Measurements from ENCODE around the gene PRR35. TPM values are rescaled to one million over a fixed set of nuclear protein-coding genes. Genes with fewer than 3 reads are reported as not detected.
A peak's percentile ranks its signal among the peaks of the same experiment; 100 is the strongest.

PRR35 gene
- polyA plus RNA-seq, 4 donors: 8.2 to 20.3 (median 16.6) TPM

DNA sequence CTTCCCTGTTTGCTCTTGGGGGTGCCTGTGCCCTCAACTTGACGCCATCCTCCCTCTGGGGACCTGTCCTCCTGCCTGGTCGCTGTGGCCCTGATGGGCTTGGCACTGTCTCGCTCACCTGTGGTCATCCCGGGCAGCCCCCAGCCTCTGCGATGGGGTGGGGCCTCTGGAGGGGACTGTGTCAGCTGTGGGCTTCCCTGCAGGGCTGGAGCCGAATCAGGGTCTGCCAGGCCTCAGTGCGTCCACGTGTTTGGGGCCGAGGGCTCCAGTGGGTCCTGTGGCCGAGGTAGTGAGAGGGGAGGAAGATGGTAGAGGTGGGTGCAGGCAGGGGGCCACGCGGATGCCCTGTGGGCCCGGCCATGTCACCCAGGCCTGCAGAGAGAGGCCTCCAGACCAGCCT, 17.6 kb downstream of the PRR35 start:
- no peak for DNase-seq (ENCODE audit: low read depth in 4 of 4, low spot score in 2 of 4)

DNA sequence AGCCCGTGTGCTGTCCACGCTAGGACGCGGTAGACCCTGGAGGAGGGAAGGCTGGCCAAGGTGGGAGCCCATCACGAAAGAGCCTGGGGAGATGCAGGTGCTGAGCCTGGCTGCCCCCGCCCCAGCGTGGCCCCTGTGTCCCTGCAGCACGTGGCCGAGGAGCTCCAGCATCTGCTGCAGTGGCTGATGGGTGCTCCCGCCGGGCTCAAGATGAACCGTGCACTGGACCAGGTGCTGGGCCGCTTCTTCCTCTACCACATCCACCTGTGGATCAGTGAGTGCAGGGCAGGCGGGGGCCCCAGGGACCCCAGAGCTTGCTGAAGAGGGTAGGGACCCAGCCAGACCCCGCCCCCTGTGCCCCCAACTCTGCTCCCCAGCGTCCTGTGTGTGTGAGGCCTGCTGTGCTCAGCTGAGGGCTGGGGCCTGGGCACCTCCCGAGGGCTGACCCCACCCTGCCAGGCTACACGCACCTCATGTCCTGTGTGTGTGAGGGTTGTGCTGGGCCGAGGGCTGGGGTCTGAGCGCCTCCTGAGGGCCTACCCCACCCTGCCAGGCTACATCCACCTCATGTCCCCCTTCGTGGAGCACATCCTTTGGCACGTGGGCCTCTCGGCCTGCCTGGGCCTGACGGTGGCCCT, 18.2 kb downstream of the PRR35 start:
- DNase-seq (ENCODE audit: low read depth in 4 of 4, low spot score in 2 of 4): no peak

DNA sequence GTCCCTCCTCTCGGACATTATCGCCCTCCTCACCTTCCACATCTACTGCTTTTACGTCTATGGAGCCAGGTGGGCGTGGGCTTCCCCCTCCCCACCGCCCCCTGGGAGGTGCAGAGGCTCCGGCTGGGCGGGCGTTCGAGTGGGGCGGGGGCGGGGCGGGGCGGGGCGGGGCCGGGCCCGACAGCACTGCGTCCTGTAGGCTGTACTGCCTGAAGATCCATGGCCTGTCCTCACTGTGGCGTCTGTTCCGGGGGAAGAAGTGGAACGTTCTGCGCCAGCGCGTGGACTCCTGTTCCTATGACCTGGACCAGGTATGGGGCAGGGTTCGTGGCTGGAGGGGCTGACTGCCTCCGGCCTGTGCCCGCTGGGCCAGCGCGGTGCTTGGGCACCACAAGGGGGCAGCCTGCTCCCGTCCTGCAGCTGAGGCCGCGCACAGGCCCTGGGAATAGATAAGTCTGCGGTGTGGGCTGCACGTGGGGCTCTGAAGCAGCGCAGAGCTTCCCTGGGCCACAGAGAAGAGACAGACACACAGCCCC, 18.7 kb downstream of the PRR35 start:
- DNase-seq (ENCODE audit: low read depth in 4 of 4, low spot score in 2 of 4): no peak

DNA sequence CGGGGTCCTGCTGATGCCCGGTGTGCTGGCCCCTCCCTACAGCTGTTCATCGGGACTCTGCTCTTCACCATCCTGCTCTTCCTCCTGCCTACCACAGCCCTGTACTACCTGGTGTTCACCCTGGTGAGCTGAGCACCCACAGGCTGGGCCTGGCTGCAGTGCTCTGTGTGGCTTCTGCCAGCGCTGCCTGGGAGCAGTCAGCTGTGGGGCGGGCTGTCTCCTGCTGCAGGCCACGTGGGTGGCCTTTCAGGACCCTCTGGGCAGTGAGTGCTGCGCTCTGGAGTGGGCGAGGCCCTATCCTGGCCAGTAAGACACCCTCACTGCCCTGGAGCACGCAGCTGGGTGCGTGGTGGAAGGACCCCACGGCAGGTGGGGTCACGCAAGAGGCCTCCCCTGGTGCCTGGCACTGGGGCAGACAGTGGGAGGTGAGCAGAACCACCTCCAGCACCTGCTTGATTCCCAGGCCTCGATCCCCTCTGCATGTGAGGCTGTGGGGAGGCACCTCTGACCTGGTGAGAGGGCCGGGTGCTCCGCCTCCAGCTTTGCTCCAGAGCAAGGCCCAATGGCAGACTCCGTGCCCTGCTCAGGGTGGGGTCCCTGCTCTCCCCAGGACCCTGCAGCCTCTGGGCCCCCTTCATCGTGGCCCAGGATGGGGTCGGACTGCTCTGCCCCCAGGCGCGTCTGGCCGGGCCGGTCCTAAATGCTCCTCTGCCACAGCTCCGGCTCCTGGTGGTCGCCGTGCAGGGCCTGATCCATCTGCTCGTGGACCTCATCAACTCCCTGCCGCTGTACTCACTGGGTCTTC, 20.1 kb downstream of the PRR35 start:
- DNase-seq (ENCODE audit: low read depth in 4 of 4, low spot score in 2 of 4): no peak

DNA sequence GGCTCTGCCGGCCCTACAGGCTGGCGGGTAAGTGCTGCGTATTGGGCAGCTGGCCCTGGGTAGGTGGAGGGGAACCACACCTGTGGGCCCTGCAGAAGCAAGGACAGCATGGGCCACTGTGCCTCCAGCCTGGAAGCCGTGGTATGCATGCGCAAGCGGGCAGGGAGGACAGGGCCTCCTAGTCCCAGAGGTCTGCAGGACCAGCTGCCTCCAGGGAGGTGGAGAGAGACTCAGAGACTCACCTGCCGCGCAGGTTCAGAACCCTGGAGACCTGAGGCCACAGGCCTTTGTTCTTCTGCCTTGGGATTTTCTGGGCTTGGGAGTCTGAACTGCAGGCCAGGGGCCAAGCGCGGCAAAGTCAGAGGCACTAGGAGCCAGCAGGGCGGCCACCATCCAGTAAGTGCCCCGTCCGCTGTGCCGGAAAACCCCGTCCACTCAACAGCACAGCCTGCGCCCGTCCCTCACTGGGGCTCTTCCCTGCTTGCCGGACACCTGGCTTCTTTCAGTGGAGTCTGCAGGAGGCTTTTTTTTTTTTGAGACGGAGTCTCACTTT, 20.8 kb downstream of the PRR35 start:
- DNase-seq (ENCODE audit: low read depth in 4 of 4, low spot score in 2 of 4): no peak

DNA sequence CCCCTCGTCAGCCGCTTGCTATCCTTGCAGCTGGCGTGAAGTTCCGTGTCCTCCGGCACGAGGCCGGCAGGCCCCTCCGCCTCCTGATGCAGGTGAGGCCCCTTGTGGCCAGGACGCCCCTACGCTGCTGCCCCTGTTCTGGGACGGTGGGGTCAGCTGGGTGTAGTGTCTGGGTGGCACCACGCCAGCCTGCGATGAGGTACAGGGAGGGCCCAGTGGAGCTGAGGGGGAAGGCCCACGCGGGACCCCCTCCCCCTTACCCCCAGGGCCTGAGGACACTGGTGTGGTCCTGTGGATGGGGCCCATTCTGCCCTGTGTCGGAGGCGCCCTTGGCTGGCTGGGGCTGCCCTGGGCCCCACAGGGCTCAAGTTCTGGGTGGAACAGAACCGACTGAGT, 22.0 kb downstream of the PRR35 start:
- DNase-seq (ENCODE audit: low read depth in 4 of 4, low spot score in 2 of 4): no peak

DNA sequence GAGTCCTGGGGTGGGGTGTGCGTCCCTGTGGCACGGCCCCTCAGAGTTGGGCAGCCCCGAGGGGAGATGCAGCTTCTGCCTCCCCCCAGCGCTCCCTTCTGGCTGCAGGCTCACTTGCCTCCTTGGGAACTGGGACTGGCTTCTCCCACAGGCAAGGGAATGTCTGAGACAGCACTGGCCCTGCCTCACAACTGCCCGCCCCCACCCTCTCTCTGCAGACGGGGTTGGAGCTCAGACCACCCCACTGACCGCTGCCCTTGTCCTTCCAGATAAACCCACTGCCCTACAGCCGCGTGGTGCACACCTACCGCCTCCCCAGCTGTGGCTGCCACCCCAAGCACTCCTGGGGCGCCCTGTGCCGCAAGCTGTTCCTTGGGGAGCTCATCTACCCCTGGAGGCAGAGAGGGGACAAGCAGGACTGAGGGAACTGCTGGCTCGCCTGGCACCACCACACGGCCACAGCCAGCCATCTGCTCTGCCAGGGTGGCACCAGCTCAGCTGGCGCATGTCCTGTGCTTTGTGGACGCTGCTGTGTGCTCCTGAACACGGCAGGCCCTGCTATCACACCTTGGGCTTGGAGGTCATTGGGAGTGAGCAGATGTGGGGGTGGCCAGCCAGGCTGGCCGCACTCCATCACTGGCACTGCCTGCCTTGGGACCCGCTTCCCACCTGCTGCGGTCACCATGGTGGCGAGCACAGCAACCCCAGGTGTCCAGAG, 22.6 kb downstream of the PRR35 start:
- no peak for DNase-seq (ENCODE audit: low read depth in 4 of 4, low spot score in 2 of 4)

DNA sequence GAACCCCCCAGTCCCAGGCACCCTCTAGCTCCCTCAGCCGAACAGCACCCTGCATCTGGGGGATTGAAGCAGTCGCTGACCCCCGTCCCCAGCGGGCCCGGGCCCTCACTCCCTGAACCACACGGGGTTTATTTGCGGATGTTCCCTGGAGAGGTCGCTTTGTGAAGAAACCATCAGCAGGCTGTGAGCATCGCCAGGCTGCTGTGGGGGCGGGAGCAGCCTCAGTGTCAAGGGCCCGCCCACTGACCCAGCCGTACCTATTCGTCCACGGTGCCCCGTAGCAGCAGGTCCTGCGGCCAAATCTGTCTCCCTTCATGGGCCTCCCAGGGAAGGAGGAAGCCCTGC, 23.2 kb downstream of the PRR35 start:
- DNase-seq (ENCODE audit: low read depth in 4 of 4, low spot score in 2 of 4): no peak

DNA sequence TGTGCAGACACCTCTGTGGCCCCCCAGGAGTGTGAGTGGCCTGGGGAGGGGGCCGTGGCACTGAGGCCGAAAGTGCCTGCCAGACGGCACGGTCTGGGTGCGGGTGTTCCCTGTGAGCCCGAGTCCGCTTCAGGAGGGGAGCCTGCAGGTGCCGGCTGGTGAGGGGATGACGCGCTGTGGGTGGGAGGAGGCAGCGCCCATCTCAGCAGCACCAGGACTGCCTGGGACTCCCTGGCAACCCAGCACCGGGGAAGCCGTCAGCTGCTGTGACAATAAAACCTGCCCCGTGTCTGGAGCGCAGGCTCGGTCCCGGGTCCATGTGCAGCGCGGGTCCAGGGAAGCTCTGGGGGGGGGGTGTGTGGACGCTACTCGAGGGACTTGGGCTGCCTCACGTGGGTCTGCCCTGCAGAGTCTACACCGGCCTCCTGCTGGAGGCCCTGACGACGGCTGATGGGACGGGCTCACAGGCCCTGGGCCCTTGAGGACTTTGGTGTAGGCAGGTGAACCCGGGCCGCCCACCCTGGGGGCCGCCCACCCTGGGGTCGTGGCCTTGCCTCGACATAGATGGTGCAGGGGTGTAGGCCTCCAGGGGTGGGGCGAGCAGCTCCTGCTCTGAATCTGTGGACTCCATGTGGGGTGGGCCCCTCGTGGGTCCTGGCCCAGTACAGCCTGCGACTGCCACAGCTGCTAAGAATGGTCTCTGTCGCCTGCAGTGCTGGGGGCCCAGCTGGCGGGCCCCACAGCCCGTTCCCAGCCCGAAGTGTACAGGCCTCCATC, 23.8 kb downstream of the PRR35 start:
- no peak for DNase-seq (ENCODE audit: low read depth in 4 of 4, low spot score in 2 of 4)

DNA sequence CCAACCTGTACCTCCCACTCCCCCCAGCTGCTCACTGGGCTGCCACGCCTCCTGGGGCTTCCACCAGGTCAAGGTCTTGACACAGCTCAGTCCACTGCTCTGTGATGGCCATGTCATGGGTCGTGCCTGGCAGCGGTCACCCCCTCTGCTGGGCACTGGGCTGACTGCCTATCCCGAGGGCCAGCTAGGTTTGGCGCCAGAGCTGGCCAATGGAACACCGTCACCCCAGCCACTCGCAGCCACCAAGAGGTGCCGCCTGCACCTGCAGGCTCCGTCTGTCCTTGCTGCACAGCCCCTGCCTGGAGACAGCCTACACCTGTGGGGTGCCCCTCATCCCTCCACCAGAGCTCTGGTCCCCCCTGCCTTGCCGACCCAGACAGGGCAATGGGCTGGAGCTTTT, 25.2 kb downstream of the PRR35 start:
- no peak for DNase-seq (ENCODE audit: low read depth in 4 of 4, low spot score in 2 of 4)

DNA sequence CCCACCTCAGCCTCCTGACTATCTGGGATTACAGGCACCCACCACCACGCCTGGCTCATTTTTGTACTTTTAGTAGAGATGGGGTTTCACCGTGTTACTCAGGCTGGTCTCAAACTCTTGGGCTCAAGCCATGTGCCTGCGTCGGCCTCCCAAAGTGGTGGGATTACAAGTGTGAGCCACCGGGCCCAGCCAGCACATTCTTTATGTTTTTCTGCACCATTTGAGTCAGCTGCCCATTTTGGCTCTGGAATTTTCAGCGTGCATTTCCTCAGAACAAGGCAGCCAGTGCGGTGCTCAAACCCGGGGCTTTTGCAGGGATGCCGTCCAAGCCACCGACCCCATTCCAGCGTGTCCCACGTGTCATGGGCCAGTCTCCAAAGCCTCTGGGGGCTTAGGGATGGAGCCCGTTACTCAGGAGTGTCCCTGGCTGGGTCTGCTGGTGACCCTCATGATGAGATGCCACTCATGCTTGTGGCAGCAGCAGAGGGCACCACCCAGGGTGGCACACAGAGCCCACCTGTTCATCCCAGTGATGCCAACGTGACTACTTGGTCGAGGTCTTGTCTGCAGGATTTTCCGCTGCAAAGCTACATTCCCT, 26.0 kb downstream of the PRR35 start:
- no peak for DNase-seq (ENCODE audit: low read depth in 4 of 4, low spot score in 2 of 4)

DNA sequence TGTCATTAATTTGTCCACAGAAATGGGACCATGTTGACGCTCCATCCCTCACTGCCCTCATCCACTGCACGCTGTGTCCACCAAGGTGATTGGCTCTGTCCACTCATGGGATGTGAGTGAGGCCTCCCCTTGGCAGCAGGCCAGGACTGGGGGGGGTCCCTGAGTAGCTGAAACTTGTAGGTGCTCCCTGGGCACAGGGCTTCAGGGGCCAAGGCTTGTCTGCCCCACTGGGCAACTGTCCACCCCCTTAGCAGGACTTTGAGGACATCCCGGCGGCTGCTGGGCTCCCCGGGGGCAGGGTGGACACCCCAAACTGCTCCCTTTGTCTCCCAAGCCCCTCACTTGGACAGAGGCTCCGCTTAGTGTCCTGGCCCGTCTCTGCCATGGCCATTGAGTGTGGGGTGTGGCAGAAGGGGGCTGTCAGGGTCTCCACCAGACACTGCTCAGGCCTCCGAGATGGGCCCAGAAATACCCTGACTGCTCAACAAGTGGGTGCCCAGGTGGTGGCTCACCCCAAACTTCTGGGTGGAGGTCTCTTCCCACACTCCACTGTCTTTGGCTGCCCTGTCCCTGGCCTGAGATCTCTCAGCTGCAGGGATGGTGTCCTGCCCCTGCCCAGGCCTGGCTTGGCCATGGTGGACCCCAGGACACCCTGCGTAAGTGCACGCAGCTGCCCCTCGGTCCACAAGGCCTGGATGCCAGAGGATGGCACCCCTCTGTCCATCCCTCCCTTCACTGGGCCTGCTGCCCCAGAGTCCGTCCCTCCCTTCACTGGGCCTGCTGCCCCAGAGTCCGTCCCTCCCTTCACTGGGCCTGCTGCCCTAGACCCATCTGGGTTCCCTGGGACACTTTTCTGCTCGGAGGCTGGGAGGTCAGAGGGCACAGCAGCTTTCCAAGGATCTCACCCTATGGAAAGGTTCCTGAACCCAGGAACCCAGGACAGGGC, 26.7 kb downstream of the PRR35 start:
- no peak for DNase-seq (ENCODE audit: low read depth in 4 of 4, low spot score in 2 of 4)

DNA sequence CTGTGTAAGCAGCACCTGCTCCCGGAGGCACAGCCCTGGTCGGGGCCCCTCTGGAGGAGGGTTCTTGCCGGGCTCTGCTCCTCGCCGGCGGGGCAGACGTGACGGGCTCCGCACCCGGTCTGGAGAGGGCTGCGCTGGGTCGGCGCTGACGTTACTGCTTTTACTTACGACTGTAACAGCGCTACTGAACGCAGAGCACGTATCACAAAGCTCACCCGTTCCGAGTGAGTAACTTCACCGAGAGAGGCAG, 28.4 kb downstream of the PRR35 start:
- DNase-seq (ENCODE audit: low read depth in 4 of 4, low spot score in 2 of 4): no peak

DNA sequence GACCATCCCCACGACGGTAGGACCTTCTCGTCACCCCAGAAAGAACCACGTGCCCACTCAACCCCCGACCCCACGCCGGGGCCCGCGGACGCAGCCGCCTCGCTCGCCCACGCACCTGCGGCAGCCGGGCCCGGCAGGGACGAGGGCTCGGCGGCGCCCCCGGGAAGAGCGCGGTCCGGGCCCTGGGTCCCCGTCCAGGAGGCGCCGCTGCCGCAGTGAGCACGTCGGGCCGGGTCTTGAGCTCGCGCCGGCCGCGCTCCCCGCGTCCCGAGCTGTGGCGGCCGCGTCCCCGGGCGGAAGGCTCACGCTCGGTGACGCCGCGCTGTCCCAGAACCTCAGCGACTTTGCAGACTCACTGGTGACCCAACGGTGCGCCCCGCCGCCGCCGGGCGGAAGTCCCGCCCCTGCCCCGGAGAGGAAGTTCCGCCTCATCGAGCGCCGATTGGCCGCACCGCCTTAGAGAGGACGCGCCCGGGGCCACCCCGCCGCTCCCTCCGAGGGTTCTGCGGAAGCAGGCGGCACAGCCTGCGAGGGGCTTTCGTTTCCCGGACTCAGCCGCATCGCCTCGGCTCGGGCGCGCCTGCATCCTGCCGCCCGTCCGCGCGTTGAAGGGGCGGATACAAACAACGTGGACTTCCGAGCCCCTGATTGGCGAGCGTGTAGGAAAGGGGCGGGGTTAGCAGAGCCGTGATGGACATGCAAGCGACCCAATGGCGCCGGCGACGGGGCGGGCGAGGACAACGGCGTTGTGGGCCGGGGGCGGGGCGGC, 28.9 kb downstream of the PRR35 start:
- DNase-seq (ENCODE audit: low read depth in 4 of 4, low spot score in 2 of 4): peak; percentile 89 to 97 (median 94)

DNA sequence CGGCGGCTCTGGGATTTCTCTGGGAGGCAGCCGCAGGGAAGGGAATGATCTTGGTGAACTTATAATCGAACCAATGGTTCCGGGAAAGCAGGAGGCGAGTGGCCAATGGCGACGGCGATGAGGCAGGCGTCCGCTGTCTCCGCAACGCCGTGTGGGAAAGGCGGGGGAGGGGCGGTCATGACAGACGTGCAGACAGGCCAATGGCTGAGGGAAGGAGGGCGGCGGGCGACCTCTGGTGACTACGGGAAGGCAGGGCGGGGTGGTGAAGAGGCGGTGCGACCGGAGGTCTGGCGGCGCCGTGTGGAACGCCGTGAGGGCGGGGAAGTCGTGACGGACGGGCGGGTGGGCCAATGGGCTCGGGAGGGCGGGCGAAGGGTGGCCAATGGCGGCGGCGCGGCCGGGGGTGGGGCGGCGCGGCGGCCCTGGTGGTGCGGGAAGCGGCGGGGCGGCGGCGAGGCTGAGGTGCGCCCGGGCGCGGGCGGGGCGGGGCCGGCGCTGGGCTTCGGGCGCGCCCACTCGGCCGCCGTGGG, 29.5 kb downstream of the PRR35 start, which contains the start of gene RAB40C:
TSS of gene RAB40C (plus strand) at position 409 of the 530 bp plus-strand sequence. CDS start 226 bp downstream, outside the sequence.
- peak; percentile 93 to 99 (median 95) for DNase-seq (ENCODE audit: low read depth in 4 of 4, low spot score in 2 of 4)

DNA sequence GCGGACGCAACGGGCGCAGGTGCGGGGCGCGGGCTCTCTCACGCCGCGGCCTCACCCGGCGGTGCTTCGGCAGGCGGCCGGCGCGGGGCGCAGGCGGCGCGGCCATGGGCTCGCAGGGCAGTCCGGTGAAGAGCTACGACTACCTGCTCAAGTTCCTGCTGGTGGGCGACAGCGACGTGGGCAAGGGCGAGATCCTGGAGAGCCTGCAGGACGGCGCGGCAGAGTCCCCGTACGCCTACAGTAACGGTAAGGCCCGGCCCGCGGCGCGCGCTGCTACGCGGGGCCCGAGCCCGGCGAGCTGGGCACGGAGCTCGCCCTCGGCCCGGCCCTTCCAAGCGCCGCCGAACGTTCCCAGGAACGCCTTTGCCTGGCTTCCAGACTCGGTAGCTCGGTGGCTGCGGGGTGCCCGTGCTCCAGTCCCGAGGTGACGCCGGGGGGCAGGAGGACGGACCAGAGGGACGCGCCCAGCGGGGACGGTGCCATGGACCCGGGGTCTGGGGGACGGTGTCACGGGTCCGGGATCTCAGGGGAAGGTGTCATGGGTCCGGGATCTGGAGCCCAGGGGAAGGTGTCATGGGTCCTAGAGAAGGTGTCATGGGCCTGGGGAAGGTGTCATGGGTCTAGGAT, 30.1 kb downstream of the PRR35 start:
- no peak for DNase-seq (ENCODE audit: low read depth in 4 of 4, low spot score in 2 of 4)

DNA sequence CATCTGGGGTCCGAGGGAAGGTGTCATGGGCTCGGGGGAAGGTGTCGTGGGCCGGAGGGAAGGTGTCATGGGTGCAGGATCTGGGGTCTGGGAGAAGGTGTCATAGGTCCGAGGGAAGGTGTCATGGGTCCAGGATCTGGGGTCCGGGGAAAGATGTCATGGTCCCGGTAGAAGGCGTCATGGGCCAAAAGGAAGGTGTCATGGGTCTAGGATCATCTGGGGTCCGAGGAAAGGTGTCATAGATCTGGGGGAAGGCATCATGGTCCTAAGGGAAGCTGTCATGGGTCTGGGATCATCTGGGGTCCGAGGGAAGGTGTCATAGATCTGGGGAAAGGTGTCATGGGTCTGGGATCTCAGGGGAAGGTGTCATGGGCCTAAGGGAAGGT, 30.6 kb downstream of the PRR35 start:
- DNase-seq (ENCODE audit: low read depth in 4 of 4, low spot score in 2 of 4): no peak

DNA sequence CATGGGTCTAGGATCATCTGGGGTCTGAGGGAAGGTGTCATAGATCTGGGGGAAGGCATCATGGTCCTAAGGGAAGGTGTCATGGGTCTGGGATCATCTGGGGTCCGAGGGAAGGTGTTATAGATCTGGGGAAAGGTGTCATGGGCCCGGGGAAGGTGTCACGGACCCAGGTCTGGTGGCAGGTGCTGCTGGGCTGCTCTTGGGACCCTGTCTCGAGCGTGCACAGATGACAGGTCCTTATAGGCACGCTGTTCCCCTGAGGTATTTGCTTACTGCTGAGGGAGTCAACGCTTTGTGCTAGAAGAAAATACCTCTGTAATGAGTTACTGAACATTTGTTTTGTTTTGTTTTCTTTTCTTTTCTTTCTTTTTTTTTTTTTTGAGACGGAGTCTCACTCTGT, 31.0 kb downstream of the PRR35 start:
- no peak for DNase-seq (ENCODE audit: low read depth in 4 of 4, low spot score in 2 of 4)
